ENCODE results near the gene RELCH.

Gene RELCH

DNA sequence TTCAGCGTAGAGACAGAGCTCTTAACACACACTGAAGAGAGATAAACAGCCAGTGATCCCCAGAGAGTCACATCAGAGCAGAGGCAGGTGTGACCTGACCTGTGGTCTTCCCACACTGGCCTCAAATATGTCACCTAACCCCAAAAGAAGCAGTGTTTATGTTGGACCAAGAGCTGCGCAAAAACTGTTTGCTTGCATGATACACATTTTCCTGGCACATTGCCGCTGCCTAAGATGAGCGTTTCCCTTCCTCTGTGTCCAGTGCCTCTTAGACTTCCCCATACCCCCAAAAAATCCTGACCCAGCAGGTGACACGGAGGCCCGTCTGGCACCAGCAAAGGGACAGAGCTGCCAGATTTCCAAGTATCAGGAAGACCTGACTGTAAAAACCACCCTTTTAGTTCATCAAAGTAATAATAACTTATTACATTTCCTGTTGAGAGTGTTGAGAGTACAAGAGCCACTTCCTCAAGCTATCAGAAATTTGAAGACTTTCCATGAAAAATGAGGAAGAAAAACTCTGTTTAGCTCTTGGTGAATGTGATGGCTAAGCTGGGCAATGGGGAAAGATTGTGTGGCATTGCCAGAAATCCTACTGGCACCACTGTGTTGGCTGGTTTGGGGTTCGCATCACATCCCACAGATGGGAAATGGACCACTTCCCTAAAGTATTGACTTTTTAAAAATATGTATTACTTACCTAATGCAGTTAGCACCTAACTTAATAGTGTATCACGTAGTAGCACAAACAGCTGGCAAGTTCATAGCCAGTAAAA is 144.7 kb downstream of the RELCH start:
- 86% methylated on average over 7 of the region's 8 CpGs for WGBS
- H3K27me3 ChIP-seq (ENCODE audit: control insufficient read depth in 1 of 2, insufficient read depth in 1 of 2, low read length in 2 of 2) = peaks cover 32 to 38% of the 10 kb centered on the region in 2 experiments

DNA sequence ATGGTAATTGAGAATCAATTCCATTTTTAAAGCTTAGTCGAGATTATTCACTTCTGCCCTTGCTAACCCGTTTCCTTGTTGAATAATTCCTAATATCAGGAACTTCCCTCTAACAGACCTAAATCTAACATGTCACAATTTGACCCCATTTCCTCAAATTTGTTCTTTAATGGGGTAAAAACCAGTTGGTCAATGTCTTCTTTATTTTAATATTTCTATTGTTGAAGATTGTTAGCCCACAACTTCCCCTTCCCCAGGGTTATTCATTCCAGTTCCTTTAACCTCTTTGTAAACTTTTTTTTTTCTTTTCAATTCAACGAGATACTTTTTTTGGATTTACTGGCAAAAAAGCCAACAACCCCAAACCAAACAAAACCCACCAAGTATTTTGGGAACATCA is 145.4 kb downstream of the RELCH start:
- no peak for DNase-seq
- Histone ChIP-seq H2AFZ (ENCODE audit: low read depth, low read length) (no peak overlapping the region), H3K9me3 (ENCODE audit: control insufficient read depth, low read length) (no peaks in the 10 kb centered on the region), H4K91ac (ENCODE audit: low read length) (no peak overlapping the region), H3K79me1 (replicated peaks; ENCODE audit: low read length, poor library complexity, severe bottlenecking) (no peaks in the 10 kb centered on the region), H3K4me1 (ENCODE audit: control insufficient read depth, insufficient read depth, low read depth, low read length) (peaks cover 9% of the 10 kb centered on the region), H3K14ac (ENCODE audit: low read length in 2 of 2) (no peak overlapping the region), H2AK5ac (ENCODE audit: low read length, severe bottlenecking) (no peak overlapping the region), H3K18ac (ENCODE audit: low read depth in 1 of 2, low read length in 2 of 2) (no peak overlapping the region), H3K36me3 (ENCODE audit: control insufficient read depth in 1 of 2, insufficient read depth in 2 of 2, low read depth in 1 of 2, low read length in 2 of 2) (no peaks in the 10 kb centered on the region), H3K23ac (ENCODE audit: low read length in 2 of 2) (no peak overlapping the region), H2BK120ac (ENCODE audit: low read depth, low read length) (no peak overlapping the region), H2BK15ac (ENCODE audit: low read depth, poor library complexity, severe bottlenecking) (no peak overlapping the region), H3K4me3 (ENCODE audit: insufficient read depth in 1 of 2, low read depth in 1 of 2, low read length in 2 of 2) (no peak overlapping the region), H3K9ac (ENCODE audit: low read length) (no peak overlapping the region), H2BK5ac (ENCODE audit: low read depth, low read length, poor library complexity, severe bottlenecking) (no peak overlapping the region), H4K8ac (ENCODE audit: low read length) (no peak overlapping the region), H3K27ac (ENCODE audit: low read length, poor library complexity, severe bottlenecking) (no peak overlapping the region), H3K4ac (ENCODE audit: low read depth in 1 of 2, low read length in 2 of 2) (no peak overlapping the region), H3K4me2 (ENCODE audit: low read length, poor library complexity, severe bottlenecking) (no peak overlapping the region), H2BK12ac (ENCODE audit: low read length in 2 of 2) (no peak overlapping the region), H3K27me3 (ENCODE audit: control insufficient read depth in 1 of 2, insufficient read depth in 1 of 2, low read length in 2 of 2) (peaks cover 25 to 31% of the 10 kb centered on the region in 2 experiments)
- WGBS = 96% methylated on average over 3 of the region's 3 CpGs

More for the DNA sequence above, 144.7 kb downstream of the RELCH start:
- no peak overlapping the region for H2BK15ac ChIP-seq (ENCODE audit: low read depth, poor library complexity, severe bottlenecking)
- H3K23ac ChIP-seq (ENCODE audit: low read length in 2 of 2) = no peak overlapping the region
- no peak overlapping the region for H2BK120ac ChIP-seq (ENCODE audit: low read depth, low read length)
- no peak overlapping the region for H2AFZ ChIP-seq (ENCODE audit: low read depth, low read length)
- H3K4me3 ChIP-seq (ENCODE audit: insufficient read depth in 1 of 2, low read depth in 1 of 2, low read length in 2 of 2) = no peak overlapping the region
- peaks cover 9% of the 10 kb centered on the region for H3K4me1 ChIP-seq (ENCODE audit: control insufficient read depth, insufficient read depth, low read depth, low read length)
- H3K27ac ChIP-seq (ENCODE audit: low read length, poor library complexity, severe bottlenecking) = no peak overlapping the region
- no peak overlapping the region for H2BK12ac ChIP-seq (ENCODE audit: low read length in 2 of 2)
- H3K18ac ChIP-seq (ENCODE audit: low read depth in 1 of 2, low read length in 2 of 2) = no peak overlapping the region
- H3K14ac ChIP-seq (ENCODE audit: low read length in 2 of 2) = no peak overlapping the region
- no peak overlapping the region for H2BK5ac ChIP-seq (ENCODE audit: low read depth, low read length, poor library complexity, severe bottlenecking)
- no peak overlapping the region for H4K8ac ChIP-seq (ENCODE audit: low read length)
- H3K36me3 ChIP-seq (ENCODE audit: control insufficient read depth in 1 of 2, insufficient read depth in 2 of 2, low read depth in 1 of 2, low read length in 2 of 2) = no peaks in the 10 kb centered on the region
- DNase-seq = peak; percentile 60
- no peak overlapping the region for H2AK5ac ChIP-seq (ENCODE audit: low read length, severe bottlenecking)
- no peaks in the 10 kb centered on the region for H3K79me1 ChIP-seq (replicated peaks; ENCODE audit: low read length, poor library complexity, severe bottlenecking)
- no peak overlapping the region for H3K4ac ChIP-seq (ENCODE audit: low read depth in 1 of 2, low read length in 2 of 2)
- H3K4me2 ChIP-seq (ENCODE audit: low read length, poor library complexity, severe bottlenecking) = no peak overlapping the region
- no peaks in the 10 kb centered on the region for H3K9me3 ChIP-seq (ENCODE audit: control insufficient read depth, low read length)
- no peak overlapping the region for H4K91ac ChIP-seq (ENCODE audit: low read length)
- H3K9ac ChIP-seq (ENCODE audit: low read length) = no peak overlapping the region

DNA sequence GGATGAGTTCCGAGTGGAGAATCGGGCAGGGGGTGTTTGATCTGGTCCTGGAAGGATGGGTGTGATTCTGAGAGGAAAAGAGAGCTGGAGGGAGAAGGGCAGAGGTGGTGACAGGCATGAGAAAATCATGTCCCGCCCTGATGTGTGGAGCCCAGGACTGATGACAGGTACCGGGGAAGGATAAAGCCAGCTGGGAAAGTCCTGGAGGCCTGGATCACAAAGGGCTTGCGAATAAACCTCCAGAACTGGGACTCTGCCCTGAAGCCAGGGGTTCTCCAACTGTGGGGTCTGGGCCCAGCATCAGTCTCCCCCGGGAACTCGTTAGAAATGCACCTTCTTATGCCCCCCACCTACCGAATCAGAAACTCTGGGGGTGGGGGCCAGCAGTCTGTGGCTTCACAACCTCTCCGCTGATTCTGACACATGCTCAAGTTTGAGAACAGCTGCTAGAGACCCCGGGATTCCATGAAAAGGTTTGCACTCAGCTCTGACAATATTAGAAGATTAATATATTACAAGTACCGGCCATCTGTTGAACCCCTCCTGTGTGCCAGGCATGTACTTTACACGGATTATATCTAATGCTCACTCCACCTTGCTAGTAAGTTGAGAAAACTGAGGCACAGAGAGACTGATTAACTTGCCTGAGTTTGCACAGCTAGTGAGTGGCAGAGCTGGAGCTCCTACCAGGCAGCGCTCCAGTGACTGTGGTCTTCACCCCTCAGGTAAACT is 146.1 kb downstream of the RELCH start:
- Histone ChIP-seq H3K4me3 (ENCODE audit: insufficient read depth in 1 of 2, low read depth in 1 of 2, low read length in 2 of 2) (no peak overlapping the region), H3K23ac (ENCODE audit: low read length in 2 of 2) (no peak overlapping the region), H2BK15ac (ENCODE audit: low read depth, poor library complexity, severe bottlenecking) (no peak overlapping the region), H2AK5ac (ENCODE audit: low read length, severe bottlenecking) (no peak overlapping the region), H3K9ac (ENCODE audit: low read length) (no peak overlapping the region), H3K79me1 (replicated peaks; ENCODE audit: low read length, poor library complexity, severe bottlenecking) (no peaks in the 10 kb centered on the region), H3K18ac (ENCODE audit: low read depth in 1 of 2, low read length in 2 of 2) (no peak overlapping the region), H3K9me3 (ENCODE audit: control insufficient read depth, low read length) (no peaks in the 10 kb centered on the region), H2BK12ac (ENCODE audit: low read length in 2 of 2) (no peak overlapping the region), H2BK5ac (ENCODE audit: low read depth, low read length, poor library complexity, severe bottlenecking) (no peak overlapping the region), H3K14ac (ENCODE audit: low read length in 2 of 2) (no peak overlapping the region), H3K27me3 (ENCODE audit: control insufficient read depth in 1 of 2, insufficient read depth in 1 of 2, low read length in 2 of 2) (peaks cover 20 to 24% of the 10 kb centered on the region in 2 experiments), H3K36me3 (ENCODE audit: control insufficient read depth in 1 of 2, insufficient read depth in 2 of 2, low read depth in 1 of 2, low read length in 2 of 2) (no peaks in the 10 kb centered on the region), H3K27ac (ENCODE audit: low read length, poor library complexity, severe bottlenecking) (no peak overlapping the region), H2BK120ac (ENCODE audit: low read depth, low read length) (no peak overlapping the region), H4K8ac (ENCODE audit: low read length) (no peak overlapping the region), H3K4ac (ENCODE audit: low read depth in 1 of 2, low read length in 2 of 2) (no peak overlapping the region), H4K91ac (ENCODE audit: low read length) (no peak overlapping the region), H2AFZ (ENCODE audit: low read depth, low read length) (no peak overlapping the region), H3K4me1 (ENCODE audit: control insufficient read depth, insufficient read depth, low read depth, low read length) (peaks cover 9% of the 10 kb centered on the region), H3K4me2 (ENCODE audit: low read length, poor library complexity, severe bottlenecking) (no peak overlapping the region)
- no peak for DNase-seq
- 93% methylated on average over 13 of the region's 13 CpGs for WGBS

DNA sequence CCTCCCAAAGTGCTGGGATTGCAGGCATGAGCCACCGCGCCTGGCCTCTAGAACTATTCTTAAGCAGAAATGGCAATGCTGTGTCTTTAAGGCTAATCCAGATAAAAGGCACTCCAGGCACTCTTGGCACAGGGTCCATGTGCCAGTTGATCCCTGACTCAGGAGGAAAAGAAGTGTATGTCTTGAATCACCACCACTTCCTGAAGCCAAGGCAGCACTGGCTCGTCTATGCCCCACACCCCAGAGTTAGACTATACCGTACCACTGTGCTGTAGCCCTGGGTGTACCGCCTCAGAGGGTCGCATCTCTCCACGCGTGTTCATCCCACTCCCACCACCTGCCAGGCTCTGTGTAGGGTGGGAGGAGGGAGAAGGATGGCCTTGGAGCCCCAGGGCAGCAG is 147.1 kb downstream of the RELCH start:
- Histone ChIP-seq H3K79me1 (replicated peaks; ENCODE audit: low read length, poor library complexity, severe bottlenecking) (no peaks in the 10 kb centered on the region), H3K27me3 (ENCODE audit: control insufficient read depth in 1 of 2, insufficient read depth in 1 of 2, low read length in 2 of 2) (peaks cover 14 to 18% of the 10 kb centered on the region in 2 experiments), H3K4ac (ENCODE audit: low read depth in 1 of 2, low read length in 2 of 2) (no peak overlapping the region), H3K18ac (ENCODE audit: low read depth in 1 of 2, low read length in 2 of 2) (no peak overlapping the region), H3K36me3 (ENCODE audit: control insufficient read depth in 1 of 2, insufficient read depth in 2 of 2, low read depth in 1 of 2, low read length in 2 of 2) (no peaks in the 10 kb centered on the region), H2BK120ac (ENCODE audit: low read depth, low read length) (no peak overlapping the region), H3K23ac (ENCODE audit: low read length in 2 of 2) (no peak overlapping the region), H4K91ac (ENCODE audit: low read length) (no peak overlapping the region), H2BK5ac (ENCODE audit: low read depth, low read length, poor library complexity, severe bottlenecking) (no peak overlapping the region), H3K14ac (ENCODE audit: low read length in 2 of 2) (no peak overlapping the region), H2BK15ac (ENCODE audit: low read depth, poor library complexity, severe bottlenecking) (no peak overlapping the region), H2AFZ (ENCODE audit: low read depth, low read length) (no peak overlapping the region), H4K8ac (ENCODE audit: low read length) (no peak overlapping the region), H2AK5ac (ENCODE audit: low read length, severe bottlenecking) (no peak overlapping the region), H3K9me3 (ENCODE audit: control insufficient read depth, low read length) (no peaks in the 10 kb centered on the region), H3K4me1 (ENCODE audit: control insufficient read depth, insufficient read depth, low read depth, low read length) (peaks cover 9% of the 10 kb centered on the region), H3K4me2 (ENCODE audit: low read length, poor library complexity, severe bottlenecking) (no peak overlapping the region), H3K9ac (ENCODE audit: low read length) (no peak overlapping the region), H3K4me3 (ENCODE audit: insufficient read depth in 1 of 2, low read depth in 1 of 2, low read length in 2 of 2) (no peak overlapping the region), H3K27ac (ENCODE audit: low read length, poor library complexity, severe bottlenecking) (no peak overlapping the region), H2BK12ac (ENCODE audit: low read length in 2 of 2) (no peak overlapping the region)
- DNase-seq = no peak
- 91% methylated on average over 6 of the region's 8 CpGs for WGBS
